ENCODE results near the gene TBC1D1.

Gene TBC1D1

DNA sequence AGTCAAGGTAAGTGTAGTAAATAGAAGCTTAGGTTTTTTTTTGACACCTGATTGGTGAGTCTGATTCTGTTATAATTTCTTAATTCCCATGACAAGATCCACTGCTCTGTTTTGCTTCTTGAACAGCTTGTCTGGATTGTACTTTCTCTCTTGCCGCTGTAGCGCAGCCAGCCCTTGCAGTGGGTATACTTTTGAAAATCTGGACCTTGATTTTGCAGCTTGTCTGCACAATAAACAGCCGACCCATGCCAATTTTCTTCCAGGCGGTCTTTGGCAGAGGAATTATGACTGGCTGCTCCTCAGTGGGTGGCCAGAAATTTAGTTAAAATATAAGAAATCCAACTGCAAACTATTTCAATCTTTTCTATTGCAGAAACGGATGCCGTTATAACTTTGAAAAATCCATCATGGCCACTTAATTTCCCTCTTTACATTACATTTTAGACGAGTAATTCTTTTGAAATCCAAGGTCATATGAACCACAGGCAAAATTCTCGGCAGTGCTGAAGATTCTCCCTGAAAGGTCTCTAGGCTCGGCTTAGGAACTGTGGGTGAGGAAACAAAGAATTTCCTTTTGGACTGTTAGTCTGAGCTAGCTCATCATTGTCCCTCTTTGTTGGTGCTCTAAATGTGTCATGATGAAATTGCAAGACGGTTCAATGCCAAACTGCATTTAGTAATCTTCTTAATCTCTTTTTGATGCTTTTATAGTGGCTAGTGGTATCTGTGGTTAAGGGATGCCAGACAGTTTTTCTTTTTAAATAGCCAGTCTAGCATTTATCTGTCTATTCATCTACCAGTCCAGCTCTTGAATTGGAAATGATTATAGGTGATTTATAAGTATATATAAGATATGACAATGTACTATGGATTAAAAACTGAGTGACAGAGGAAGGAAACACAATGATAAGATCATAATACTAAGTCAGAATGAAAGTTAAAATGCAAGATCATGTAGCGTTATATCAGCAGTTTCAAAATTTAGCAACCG lies 37.8 kb downstream of the TBC1D1 start:
- DNase-seq (ENCODE audit: low spot score): no peak

DNA sequence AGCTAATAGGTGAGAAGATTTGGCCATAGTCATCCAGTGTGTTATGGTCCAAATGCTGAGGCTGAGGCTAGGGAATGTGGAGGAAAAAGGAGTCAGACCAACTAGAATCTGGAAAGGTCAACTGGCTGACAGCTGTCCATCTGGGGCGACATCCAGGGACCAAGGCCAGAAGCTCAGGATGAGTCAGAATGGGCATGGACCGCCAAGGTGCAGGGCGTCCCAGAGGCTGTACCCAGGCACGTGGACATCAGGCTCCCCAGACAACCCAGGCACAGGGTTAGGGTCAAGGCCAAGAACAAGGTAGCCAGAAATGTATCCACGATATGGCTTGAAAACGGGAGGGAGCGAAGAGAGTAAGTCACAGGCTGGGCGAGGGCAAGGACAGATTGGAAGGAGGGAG lies 43.2 kb downstream of the TBC1D1 start:
- DNase-seq (ENCODE audit: low spot score): no peak

DNA sequence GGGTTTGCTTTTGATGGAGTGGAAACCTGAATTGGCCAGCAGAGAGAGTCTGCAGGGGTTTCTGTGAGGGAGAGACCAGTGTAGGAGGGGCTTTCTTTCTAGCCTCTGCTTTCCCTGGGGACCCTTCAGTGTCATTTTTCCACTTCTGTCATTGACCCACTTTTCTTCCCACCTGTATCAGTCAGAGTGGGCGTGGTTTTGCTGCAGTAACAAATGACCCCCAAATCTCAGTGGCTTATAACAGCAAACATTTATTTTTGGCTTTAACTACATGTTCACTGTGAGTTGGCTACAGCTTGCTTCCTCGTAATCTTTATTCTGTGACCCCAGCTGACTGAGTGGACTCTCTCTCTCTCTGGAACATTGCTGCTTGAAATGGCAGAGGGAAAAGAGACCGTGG lies 43.7 kb downstream of the TBC1D1 start:
- DNase-seq (ENCODE audit: low spot score): no peak

DNA sequence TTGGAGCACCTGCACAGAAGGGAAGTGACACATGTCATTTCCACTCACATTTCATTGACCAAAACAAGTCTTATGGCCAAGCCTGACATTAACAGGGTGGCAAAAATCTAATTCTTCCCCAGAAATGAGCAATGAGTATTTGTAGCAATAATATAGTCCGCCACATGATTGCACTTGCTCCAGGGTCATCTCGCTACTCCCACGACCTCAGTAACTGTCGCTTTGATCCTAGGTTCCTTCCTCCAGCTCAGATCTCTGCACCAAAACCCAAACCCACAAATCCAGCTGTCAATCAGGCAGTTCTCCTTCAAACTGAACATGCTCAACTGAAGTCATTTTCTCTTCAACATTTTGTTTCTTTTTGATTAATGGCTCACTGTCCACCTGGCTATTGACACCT lies 44.1 kb downstream of the TBC1D1 start:
- DNase-seq (ENCODE audit: low spot score): no peak

DNA sequence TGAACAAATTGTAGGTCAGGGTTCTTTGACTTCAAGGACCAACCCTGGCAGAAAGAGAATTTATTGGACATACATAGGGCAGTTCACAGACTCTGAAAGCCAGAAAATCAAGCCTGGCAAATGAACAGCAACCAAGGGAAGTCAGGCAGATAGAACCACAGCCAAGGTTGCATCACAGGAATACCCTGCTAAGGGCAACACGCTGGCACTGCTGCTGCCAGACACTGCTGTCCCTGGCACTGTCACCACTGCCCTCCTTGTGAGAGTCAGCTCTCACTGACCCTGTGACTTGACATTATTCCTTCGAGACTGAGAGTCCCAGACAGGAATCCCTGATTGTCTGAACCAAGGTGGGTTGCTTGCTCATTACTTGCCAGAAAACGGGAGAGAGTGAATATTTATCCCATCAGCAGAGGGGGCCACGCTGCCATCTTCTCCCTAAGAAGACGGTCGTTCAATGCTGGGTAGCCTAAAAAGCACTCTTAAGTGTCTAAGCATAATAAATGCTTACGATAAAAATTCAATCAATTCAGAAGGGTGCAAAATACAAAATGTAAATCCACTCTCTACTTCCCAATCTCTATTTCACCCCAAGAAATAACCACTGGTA lies 46.1 kb downstream of the TBC1D1 start:
- DNase-seq (ENCODE audit: low spot score): no peak

DNA sequence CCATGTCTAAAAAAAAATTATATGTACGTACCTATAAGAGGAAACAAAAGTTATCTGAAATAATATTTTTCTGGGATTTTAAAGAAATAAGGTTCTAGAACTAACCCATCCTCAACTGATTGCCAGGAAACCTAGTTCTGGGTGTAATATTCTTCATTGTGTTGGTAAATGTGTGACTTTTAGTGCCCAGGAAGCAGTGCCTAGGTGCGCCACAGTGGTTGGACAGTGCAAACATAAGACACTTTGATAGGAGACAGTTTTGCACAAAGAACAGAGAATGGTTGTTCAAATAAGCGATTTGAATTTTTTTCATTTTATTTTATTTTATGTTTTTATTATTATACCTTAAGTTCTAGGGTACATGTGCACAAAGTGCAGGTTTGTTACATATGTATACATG lies 47.3 kb downstream of the TBC1D1 start:
- no peak for DNase-seq (ENCODE audit: low spot score)

DNA sequence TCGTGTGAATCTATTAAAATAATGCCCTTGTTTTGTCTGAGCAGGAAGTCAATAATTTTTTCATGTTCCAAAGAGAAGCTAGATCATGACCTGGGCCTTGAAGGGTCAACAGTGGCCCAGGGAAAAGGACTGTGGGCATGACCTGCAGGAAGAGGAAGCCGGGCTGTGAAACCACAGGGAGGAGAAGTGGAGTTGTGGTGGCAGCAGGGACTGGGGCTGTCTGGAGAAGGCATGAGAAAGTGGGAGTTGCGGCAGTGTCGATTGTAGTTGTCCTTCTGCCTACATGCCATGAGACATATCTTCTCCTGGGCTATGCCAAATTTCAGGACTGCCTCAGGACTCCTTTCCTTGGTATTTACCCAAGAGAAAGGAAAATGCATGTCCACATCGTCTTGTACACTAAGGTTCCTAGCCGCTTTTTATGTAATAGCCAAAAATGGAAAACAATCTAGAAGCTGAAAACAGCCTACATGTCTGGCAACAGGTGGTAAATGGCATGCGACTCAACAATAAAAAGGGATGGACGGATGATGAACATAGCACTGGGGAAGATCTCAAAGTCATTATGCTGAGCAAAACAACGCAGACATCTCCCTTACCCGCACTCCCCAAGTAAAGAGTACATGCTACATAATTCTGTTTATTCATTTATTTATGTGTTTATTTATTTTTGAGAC lies 55.8 kb downstream of the TBC1D1 start:
- DNase-seq (ENCODE audit: low spot score): no peak

DNA sequence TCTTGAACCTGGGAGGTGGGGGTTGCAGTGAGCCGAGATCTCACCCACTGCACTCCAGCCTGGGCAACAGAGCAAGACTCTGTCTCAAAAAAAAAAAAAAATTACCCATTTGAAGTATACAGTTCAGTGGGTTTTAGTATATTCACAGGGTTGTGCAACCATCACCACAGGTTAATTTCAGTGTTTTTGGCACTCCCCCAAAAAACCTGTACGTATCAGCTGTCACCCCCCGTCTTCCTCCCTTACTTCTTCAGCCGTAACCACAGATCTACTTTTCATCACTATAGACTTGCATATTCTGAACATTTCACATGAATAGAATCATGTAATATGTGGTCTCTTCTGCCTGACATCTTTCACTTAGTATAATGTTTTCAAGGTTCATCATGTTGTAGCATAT lies 57.7 kb downstream of the TBC1D1 start:
- no peak for DNase-seq (ENCODE audit: low spot score)

DNA sequence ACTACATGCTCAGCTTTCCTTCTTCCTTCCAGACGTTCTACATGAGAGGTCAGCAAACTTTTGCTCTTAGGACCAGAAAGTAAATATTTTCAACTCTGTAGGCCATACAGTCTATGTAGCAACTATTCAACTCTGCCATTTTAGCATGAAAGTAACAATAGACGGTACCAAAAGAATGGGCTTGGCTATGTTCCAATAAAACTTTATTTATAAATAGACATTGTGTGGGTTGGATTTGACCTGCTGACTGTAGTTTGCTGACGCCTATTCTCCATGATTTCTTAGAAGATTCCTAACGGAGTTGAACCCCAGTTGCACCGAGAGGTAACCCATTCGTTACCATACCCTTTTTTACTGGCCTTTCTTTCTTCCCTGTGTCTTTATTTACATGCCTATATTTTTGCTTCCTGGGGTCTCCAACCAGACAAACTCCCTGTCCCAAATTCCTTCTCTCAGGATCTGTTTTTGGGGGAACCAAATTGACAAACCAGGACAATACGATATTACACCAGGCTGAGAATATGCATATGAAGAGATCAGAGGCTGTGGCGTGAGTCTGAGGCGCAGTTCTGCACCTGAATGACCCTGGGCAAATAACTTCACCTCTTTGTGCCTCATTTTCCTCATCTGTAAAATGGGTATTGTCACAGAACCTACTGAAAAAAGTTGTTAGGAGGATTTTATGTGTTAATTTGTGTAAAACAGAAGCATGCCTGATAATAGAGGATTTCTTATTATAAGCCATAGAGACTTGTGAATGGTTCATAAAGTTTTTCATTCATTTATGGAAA lies 58.9 kb downstream of the TBC1D1 start:
- DNase-seq (ENCODE audit: low spot score): no peak

DNA sequence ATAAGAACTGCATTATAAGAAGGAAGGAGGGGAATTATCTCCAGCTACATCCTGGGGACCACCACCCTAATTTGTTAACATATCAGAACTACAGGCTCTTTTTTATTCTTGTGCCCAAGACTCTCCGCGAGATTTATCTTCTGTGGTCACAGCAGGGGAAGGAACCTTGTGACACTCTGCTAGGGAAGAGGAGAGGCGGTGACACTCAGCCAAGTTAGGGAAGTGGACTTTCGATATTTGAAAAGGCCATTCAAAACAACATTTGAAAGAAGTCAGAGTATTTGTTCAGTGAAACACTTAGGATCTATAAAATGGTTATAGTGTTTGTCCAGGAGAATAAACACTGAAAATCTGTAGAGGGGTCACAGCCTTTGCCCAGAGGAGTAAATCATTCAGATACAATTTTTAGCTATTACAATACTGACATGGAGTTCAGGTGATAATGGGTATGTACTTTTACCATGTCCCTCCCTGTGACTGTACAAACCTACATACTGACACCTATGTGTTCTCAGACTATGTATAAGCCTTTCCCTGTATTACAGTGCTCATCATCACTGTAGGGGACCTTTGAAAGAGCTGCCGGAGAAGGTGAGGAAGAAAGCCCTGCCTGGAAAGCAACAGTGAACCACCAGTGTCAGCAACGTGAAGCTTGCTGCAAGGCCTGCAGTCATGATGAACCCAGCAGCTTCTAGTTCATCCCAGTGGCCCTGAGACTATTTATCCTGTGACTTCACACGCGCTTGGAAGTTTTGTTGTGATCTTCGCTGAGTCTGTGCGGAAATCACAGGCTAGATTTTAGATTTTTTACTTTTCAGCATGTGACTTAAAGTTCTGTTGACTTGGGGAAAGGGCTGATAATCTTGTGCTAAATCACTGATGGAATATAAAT lies 60.8 kb downstream of the TBC1D1 start:
- no peak for DNase-seq (ENCODE audit: low spot score)

DNA sequence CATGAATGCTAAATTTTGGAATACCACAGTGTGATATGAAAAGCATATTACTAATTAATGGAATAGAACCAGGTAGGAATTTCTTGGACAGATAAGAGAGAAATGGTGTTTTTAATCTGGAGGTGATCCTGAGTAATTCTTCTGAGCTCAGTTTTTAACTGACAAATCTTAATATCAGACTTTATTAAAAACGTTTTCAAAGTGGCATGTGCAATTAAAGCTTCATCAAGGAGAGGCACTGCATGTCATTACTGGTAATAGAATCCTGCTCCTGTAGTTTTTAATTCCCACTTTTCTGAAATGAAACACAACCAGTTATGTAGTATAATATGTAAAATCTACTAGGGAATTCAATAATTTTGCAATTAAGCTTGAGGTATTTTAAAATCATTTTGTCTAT lies 62.3 kb downstream of the TBC1D1 start:
- no peak for DNase-seq (ENCODE audit: low spot score)

DNA sequence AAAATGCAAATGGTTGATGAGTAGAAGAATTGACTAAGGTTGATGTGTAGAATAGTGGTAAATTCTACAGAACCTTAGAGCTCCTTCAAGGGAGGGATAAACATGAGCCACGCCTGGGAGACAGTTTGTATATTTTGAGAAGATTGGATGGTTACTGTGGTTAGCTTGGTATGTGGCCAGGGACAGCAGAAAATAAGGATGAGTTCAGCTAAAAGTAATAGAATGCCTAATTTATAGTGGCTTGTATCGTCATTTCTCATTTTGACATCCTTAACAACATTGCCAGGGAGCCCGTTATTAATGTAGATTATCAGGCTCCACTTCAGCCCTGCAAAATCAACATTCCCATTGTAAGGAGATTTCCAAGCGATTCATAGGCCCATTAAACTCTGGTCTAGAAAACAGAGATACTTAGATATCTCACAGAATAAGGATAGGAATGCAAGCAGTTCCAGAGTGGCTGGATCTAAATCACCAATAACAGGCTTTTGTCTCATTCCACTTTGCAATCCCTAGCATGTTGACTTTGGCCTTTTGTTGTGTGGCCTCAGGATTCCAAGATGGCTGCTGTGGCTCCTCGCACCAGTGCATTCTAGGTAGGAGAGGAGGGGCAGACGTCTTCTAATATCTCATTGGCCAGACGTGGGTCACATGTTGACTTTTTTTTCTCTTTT lies 62.9 kb downstream of the TBC1D1 start:
- DNase-seq (ENCODE audit: low spot score): no peak

DNA sequence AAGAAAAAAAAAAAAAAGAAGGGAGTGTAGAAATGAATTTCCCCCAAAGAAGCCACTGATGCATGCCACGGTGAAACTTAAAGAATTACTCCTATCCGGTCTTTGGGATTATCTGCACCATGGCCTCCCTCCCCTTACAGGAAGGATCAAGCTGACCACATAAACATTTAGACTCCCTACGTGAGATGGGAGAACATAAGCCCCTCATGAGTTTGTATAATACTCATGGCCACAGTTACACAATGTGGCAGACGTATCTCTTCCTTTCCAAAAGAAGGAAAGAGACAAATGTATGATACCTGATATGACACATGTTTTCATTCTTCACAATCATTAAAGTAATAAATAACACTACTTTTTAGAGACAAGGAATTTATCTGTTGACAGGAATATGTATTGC lies 66.1 kb downstream of the TBC1D1 start:
- no peak for DNase-seq (ENCODE audit: low spot score)

DNA sequence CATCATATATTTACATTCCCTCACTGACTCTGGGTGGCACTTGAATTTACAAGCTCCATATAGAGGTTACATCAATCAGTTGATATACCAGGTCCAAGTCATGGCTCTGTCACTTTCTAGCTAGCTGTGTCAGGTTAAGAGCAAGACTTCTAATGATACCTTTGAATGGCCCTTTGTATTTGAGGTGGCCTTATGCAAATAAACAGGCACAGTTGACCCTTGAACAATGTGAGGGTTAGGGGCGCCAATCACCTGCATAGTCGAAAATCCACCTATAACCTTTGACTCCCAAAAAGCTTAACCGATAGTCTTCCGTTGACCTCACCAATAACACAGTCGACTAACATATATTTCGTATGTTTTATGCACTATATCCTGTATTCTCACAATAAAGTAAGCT lies 68.0 kb downstream of the TBC1D1 start:
- DNase-seq (ENCODE audit: low spot score): no peak

DNA sequence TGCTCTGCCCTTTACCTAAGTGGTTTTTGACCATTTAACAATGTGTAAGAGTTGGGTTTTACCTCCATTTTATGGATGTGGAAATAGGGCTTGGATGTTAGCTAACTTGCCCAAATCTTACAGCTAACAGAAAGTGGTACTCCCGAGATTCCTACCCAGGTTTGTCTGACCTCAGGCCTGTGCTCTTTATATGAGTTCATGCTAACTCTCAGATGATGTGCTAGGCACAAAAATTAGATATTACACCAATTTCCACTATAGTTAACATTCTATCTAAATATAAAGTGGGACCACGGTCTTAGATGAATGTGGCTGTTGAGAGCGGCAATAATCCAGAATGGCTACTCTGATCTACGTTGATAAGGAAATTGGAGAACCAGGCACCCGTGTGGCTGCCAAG lies 69.2 kb downstream of the TBC1D1 start, which contains the start of gene PTTG2:
Gene PTTG2, plus strand, starts transcription at position 301 of the 400 bp plus-strand sequence. Its CDS starts 37 bp downstream, at position 338.
- no peak for DNase-seq (ENCODE audit: low spot score)

DNA sequence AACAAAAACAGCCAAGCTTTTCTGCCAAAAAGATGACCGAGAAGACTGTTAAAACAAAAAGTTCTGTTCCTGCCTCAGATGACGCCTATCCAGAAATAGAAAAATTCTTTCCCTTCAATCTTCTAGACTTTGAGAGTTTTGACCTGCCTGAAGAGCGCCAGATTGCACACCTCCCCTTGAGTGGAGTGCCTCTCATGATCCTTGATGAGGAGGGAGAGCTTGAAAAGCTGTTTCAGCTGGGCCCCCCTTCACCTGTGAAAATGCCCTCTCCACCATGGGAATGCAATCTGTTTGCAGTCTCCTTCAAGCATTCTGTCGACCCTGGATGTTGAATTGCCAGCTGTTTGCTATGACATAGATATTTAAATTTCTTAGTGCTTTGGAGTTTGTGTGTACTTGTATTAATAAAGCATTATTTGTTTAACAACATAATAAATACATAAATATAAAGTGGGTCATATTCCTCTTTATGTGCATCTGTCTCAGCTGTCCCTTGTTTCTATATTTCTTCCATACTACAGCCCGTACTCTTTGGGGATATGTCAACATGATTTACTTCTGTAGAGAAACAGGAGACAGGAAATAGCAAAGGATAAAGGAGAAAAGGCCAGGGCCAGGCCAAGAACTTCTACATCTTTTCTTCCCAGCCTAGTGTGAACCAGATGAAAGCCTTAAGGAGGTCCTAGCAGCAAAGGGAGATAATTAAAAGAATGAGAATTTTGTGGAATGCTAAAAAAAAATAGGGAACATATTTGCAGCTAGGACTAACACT lies 70.0 kb downstream of the TBC1D1 start:
- DNase-seq (ENCODE audit: low spot score): no peak

DNA sequence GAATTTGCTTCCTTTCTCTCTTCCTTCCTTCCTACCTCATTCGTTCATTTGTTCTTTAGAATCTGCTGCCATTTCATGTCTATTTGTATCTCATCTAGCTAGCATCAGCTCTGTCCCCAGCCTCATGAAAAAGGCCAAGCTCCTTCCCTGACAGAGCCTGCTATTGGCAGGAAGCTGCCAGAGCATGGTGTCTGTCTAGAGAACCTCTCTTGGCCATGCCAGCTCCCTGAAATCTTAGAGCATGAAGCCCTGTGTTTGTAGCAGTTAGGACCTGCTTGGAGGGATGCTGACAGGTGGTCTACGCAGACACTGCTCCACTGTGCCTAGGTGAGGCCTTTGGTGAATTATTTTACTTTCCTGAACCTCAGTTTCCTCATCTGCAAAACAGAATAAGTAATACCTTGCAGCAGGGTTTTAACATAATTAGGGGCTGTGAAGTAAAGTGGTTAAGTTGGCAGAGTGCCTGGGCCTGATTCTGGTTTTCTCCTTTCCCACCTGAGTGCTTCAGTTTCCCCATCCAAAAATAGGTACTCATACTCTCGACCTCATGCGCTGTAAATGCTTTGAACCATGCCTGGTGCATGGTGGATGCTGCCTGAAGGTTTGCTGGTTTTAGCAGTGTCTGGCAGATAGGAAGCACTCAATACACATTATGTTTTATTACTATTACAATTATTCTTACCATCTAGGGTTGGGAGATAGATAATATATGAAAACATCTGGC lies 74.0 kb downstream of the TBC1D1 start:
- no peak for DNase-seq (ENCODE audit: low spot score)

DNA sequence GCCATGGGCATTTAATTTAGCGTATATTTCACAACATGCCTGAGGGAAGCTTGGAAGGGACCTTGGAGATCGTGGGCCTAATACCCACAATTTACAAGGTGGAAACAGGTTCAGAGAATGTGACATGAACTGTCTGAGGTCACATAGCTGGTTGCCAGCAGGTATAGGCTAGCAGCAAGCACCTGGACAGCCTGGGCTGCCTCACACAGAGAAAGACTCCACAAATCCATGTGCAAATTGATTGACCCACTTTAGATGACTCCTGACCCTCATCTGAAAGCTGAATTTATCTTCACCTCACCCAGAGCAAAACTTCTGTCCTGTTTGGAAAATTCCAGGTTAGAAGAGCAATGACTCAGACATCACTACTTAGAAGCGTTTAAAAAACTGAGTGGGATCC lies 75.2 kb downstream of the TBC1D1 start:
- DNase-seq (ENCODE audit: low spot score): no peak

DNA sequence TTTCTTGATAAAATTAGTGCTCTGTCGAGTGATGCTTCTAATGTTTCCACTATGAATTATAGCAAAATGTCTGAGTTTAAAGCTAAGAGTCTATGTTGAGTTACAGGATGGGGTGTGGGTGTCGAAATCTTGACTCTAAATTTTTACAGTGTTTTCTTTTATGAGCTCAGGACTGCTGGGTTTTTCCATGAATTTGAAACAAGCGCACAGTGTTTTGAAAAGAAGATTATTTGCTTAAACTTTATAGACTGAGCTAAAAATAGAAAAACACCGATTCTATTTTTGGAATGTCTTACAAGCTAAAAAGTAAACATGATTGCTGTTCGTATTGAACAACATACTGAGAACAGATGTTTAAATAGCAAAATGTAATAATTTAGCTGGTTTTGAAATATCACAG lies 76.9 kb downstream of the TBC1D1 start:
- DNase-seq (ENCODE audit: low spot score): no peak
